ENCODE data around the gene AUH.

- TF ChIP-seq CTCF (IDR thresholded peaks at IDR 0.05), result no peak
- no peak for TF ChIP-seq POLR2A (IDR thresholded peaks at IDR 0.05)
Observed at GRCh38 chr9:91208837-91209236, 152.9 kb downstream of the AUH start.

Measured in Peyer's patch (tissue), 4 donors.